Stimulated activated CD4-positive, alpha-beta T cell treated with anti-CD3 and anti-CD28 coated beads, Interleukin-2, amount 100 ng/mL, for 4 hours (primary cell): ENCODE results near the gene SLC37A1.

Source experiments
- DNase-seq: peaks from one replicate; pipeline ENCODE4 v3.0.0-alpha.2; 2020; ENCODE audit warnings: low read depth

Gene SLC37A1

DNA sequence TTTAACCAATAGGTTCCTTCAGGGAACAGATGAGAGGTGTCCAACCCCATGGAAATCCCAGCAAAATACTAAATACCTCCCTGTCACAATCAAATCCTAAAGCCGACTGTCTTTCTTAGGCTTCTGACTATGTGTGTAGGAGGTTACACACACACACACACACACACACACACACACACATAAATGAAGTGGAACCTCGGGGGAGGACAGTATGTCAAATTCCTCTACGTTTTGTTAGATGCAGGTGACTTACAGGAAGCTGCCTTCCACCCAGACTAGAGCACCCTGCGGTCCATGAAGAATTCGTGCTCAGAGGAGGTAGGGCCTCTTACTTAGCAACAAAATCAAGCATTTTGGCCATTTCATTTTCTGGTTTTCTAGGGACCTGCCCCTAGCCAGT is 34.1 kb upstream of the SLC37A1 start:
- DNase-seq, result no peak

DNA sequence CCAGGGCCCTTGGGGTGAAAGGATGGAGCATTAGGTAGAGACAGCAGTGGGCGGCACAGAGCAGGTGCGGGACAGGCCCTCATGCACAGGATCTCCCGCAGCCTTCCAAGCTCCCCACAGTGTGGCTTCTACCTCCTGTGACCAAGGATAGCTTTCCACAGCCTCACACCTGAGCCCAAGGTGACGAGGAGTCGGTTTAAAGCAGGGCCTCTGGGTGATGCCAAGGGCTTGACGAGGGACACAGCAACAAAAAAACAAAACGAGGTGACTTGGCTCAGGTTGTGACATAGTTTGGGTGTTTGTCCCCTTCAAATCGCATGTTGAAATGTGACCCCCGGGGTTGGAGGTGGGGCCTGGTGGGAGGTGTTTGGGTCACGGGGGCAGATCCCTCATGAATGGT is 32.9 kb upstream of the SLC37A1 start:
- no peak for DNase-seq

DNA sequence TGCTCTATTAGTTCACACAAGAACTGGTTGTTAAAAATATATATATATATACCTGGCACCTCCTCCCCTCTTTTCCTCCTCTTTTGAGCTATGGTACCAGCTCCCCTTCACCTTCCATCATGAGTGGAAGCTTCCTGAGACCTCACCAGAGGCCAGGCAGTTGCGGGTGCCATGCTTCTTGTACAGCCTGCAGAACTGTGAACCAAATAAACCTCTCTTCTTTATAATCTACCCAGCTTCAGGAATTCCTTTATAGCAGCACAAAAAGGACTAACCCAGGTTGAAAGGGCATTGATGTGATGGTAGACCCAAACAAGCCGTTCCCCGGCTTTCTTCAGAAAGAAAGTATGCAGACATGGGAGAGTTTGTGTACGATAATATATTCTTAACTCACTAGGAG is 32.5 kb upstream of the SLC37A1 start:
- DNase-seq, result no peak

DNA sequence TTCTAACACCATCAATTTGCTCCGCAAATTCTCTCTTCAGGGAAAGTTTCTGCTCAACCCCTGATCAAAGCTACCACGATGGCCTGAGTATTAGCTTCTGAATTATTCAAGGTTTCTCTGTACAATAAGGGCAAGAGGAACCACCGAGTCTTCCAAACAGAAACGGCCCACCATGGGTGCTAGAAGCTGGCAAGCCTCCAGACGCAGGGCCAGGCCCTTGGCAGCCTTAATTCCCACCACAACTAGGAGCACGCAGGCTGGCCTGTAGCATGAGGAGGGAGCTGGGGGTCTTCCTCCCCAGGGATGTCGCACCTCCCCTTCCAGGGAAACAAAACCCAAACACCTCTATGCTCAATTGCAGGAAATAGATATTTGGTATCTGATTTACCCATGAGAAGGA is 28.7 kb upstream of the SLC37A1 start:
- no peak for DNase-seq

DNA sequence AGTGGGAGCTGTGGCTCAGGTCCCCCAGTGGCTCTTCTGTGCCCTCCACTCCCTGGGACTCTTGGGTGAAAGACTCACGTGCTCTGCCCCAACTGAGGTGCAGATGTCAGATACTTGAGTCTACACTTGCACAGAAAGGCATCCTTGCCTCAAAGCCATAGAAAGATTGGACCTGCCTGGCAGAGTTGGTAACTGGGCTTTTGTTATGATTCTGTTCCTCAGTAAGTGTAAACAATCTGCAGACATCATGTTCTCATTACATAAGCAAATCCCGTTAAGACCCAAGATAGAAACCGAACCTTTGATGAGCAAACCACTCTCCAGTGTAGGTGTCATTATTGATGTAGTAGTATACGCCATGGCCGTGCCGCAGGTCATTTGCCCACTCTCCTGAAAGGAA is 27.6 kb upstream of the SLC37A1 start:
- no peak for DNase-seq

DNA sequence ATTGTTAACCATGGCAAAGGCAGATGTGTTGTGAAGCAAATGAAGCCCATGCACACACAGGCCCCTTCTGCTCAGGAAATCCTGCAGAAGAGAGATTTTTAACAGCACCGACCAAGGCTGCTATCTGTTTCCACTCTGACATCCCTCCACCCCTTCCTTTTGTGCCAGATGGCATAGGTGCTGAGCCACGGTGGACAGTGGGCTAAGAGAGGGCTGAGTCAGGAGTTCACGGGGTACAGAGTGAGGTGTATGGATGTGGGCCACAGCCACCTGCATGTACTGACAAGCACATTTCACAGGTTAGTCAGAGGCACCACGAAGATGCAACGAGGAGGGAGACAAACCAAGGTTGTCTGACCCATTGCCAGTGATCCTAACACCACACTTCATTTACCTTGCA is 27.1 kb upstream of the SLC37A1 start:
- no peak for DNase-seq

DNA sequence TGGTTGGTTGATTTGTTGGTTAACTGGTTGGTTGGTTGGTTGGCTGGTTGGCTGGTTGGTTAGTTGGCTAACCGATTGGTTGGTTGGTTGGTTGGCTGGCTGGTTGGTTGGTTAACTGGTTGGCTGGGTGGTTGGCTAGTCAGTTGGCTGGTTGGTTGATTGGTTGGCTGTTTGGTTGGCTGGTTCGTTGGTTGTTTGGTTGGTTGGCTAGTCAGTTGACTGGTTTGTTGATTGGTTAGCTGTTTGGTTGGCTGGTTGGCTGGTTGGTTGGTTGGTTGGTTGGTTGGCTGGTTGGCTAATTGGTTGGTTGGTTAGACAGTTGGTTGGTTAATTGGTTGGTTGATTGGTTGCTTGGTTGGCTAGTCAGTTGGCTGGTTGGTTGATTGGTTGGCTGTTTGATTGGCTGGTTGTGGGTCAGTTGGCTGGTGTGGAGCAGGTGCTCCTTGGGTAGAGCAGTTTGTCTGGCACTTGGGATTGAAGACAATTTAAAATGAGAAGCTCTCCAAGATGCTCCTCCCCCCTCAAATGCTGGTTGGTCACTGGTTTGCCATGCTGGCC is 24.6 kb upstream of the SLC37A1 start:
- DNase-seq, result no peak

DNA sequence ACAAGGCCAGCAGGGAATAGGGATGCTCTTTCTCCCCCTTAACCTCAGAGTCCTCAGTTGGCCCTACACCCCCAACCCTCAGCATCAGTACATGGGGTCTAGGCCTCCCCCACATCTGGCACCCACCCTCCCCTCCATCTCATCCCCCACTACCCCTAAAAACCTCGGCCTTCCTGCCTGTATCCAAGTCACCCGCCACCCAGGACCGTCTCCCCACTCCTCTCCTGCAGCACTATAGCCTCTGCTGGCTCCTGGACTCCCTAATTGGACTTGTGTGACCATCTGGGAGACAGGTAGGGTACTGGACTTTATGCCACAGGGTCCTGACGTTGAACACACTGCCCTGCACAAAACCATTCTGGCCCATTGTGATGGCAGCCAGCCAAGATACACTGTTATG is 23.7 kb upstream of the SLC37A1 start:
- no peak for DNase-seq

DNA sequence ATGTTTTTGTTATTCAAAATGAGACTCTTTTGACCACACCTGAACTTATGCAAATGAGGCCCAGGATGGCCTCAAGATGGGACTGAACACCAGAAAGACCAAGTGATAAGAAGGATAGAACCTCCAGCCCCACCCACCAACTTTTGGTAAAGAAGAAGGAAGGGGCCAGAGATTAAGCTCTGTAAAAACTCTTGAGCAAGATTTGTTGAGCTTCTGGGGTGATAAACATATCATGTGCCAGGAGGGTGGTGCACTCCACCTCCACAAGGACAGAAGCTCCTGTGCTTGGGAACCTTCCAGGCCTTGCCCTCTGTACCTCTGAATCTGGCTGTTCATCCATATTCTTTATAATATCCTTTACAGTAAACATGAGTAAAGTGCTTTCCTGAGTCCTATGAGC is 22.9 kb upstream of the SLC37A1 start:
- no peak for DNase-seq

DNA sequence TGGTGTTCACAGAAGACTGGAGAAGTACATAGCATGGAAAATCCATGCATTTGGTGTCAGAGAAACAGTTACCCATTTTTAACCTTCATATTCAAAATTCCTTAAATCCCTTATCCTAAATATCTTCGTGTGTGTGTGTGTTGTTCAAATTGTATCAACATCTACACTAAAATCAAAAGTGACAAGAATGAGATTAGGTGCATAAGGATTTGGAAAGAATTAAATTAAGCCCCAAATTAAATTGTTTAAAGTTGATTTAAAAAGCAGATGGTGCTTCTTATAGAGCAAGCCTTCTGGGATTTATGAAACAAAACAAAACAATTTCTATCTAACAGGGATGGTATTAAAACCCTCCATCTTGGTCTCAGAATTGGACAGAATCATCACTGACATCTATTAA is 22.3 kb upstream of the SLC37A1 start:
- DNase-seq, result no peak

DNA sequence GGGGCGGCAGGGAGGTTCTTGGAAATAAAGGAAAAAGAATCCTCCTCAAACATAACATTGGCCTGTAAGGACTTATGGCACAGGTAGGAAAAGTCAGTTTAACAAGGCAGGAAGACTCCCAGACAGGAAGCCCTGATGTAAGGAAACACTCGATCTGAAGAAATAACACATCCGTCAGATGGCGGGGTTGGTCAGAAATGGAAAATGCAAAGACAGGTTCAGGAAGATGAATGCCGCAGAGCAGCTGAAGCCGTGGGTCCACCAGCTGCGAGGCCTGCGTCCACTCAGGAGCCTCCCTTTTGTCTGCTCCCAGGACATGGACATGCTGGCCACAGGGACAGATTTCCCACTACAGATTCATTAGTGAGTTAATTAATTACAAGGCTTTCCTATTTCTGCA is 21.5 kb upstream of the SLC37A1 start:
- DNase-seq, result no peak

DNA sequence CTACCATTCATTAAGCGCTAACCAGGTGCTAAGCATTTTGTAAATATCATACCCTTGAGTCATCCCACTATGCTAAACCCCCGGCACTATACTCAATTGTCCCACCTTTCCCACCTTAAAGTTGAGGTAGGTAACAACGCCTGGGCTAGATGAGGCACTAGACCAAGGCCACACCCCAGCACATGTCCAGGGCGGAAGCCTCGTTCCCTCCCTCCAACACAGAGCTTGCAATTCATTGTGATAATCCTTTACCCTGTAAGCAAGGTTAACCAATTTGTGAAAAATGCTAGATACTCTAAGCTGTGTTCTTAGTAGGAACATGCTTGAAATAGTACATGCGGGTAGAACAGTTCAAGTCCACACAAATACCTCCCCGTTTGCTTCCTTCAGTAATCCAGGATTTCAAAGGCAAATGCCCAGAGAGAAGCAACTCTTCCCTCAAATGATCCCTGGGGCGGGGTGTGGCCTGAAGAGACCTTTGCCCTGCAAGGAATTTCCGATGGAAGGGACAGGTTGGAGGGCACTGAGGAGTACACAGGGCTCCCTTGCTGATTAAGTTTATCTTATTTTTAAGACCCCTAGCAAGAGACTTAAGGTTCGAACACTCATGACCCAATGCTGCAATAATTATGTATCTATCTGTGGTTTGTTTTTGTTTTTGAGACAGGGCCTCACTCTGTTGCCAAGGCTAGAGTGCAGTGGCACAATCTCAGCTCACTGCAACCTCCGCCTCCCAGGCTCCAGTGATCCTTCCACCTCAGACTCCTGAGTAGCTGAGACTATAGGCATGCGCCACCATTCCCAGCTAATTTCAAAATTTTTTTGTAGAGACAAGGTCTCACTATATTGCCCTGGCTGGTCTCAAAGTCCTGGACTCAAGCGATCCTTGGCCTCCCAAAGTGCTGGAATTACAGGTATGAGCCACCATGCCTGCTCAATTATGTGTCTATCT is 20.3 kb upstream of the SLC37A1 start:
- DNase-seq, result no peak

DNA sequence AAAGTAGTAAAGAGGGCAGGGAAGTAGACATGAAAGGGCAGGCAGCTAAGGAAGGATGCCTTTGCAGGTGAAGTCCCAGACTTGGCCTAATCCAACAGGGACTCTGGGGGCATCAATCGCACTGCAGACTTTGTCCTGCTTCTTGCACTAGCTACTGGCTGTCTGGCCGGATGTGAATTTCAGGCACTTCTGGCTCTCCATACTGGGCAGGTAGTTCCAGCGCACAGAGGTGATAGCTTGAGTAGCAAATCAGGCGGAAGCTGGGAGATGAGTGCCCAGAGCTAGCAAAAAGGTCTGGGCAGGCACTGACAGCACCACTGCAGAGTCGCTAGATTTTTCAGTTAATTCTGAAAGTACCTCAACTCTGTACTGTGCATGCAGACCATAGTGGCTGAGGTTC is 18.6 kb upstream of the SLC37A1 start:
- no peak for DNase-seq

DNA sequence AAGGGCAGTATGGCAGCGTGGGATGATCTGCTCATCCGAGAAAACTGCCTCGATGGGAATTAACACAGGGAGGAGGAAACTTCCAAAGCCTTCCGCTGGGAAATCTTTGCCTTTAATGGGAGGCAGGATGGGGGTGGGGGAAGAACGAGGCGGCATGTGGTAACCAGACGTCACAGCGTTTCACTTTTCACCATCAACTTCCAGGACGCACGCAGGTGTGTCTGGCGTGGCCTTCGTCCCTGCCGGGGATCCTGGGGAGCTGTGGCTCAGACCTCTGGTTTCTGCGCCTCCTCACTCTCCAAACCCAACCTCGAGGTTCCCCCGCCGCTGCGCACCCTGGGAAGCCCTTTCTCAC is 17.9 kb upstream of the SLC37A1 start:
- DNase-seq, result no peak

DNA sequence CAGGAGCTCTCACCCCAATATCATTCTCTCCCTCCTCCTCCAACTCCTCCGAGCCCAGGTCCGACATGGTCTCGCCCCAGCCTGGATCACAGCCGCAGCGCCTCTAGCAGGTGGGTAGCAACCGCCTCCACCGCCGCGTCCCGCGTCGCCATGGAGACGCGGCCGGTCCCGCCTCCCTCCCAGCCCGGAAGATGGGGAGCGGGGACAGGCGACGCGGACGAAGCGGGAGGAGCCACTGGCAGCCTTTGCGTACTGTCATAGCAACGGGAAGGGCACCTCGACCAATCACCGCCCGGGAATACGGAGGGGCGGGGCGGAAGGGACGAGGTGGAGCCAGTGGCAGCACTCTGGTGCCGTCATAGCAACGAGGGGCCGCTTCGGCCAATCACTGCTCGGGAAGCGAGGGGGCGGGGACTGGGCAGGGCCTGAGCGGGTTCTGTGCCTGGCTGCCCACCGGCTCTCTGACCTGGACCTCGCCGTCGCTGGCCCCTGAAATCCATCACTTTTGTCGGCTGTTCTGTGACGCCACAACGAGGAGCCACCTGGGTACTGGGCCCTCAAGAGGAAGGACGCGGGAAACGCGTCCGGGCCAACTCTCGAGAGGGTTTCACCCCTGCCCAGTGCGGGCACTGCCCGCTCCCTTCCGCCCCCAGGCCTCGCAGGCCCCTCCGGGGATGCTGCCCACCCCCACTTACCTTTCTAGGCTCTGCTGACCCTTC is 17.4 kb upstream of the SLC37A1 start, which contains the start of gene RSPH1:
TSS of gene RSPH1 (minus strand) at position 105 of the 719 bp plus-strand sequence. CDS start at position 67, 38 bp downstream.
- peak; percentile 99 for DNase-seq

DNA sequence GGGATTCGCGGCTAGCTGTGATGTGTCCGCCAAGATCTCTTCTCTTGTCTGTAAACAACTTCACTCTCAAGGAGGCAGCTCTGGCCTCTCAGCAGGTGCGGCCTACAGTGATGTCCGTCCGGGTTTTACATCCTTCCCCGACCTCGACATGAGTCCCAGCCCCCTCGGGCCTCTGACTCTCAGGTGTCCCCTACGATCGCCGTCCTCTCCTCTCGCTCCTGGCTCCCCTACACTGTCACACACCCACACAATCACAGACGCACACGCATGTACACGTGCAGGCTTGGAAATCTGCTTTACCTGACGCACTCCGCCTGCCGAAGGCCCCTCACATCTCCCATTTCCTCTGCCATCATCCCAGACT is 16.8 kb upstream of the SLC37A1 start:
- DNase-seq, result no peak

DNA sequence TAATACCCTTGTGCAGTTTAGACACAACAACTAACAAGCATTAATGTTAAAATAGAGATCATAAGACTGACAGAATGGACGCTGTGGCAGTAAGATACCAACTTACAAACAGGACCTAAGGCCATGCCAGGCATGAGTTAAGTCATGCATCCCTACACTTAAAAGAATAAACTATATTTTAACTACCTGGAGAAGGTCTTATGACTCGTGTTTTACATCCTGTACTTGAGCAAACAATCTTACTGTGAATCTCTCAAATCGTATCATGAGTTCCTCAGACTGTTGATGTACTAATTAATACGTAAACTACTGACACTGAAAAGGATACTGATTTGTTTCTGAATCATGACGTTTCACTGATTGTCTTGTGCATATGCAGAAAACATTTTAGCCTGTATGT is 15.6 kb upstream of the SLC37A1 start:
- DNase-seq, result no peak

DNA sequence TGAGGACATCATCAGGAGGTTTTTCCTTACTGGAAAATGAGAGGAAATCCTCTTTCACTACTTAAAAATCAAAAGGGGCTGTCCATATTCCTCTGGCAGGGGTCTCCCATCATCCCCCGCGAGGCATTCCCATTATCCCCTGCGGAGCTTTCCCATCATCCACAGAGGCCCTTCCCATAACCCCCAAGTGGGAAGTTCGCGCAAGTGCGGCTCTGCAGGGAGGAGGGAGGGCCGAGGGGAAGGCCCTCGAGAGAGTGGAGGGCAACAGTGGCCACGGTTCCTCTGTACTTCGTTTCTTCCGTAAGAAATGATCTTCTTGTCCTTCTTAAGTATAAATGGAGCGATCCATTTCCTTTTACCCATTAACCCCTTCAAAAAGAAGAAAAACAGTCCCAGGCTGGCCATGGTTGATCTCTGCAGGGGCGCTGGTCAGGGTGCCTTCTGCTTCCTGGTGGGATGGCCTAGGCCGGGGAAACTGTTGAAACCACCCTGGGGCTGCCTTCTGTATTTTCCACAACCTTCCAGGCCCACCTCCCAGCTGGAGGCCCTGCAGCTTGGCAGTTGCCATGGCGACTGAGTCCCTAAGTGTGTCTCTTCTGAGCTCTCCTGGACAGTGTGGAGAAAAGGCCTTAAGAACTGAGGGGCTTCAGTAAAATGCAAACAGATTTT is 14.1 kb upstream of the SLC37A1 start:
- no peak for DNase-seq

DNA sequence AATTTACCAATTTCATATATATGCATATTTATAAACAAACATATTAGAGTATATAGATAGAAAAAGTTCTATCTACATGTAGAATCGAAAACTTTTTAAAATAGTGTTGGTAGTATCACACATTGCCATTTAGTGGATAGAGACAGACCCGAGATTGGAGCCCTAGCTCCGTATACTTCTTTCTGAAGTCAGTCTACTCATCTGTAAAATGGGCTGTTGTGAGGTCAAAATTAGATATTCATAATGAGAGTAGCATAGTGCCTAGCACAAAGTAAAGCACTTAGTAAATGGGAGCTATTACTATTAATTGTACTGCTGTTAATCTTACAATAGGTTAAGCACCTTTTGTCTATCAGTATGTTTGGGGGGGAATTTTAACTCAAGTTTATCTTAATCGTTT is 13.4 kb upstream of the SLC37A1 start:
- no peak for DNase-seq

DNA sequence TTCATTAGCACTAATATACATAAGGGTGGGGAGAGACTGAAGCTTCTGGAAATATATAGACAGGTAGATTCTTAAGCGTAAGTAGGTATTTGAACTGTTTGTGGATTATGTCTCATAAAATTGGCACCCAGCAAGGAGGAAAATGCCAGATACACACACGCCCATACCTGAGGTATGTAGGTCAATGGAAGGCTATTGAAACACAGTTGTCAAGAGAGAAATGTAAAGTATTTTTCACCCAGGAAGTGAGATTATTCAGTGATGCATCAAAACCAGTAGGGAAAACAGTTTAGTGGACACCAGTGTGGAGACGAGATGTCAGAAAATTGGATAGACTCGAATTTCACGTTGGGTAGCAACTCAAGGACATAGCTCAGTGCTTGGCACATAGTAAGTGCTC is 12.9 kb upstream of the SLC37A1 start:
- DNase-seq, result no peak

DNA sequence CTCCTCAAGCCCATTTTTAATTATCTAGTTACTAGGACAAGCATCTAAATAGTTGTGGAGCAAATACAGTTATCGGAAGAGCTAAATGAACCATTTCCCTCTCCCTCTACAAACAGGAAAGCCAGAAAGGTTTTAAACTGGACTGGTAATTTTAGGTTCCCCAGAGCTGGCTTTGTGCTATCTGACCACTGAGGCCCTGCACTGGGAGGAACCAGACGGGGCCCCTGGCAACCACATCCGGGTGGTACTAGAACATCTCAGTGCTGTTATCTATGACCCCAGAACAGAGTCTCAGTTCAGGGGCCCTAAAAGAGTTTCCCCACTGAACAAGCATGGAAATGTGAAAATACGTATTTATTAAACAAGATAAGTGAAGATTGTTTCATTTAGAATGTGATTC is 9.9 kb upstream of the SLC37A1 start:
- DNase-seq, result no peak

DNA sequence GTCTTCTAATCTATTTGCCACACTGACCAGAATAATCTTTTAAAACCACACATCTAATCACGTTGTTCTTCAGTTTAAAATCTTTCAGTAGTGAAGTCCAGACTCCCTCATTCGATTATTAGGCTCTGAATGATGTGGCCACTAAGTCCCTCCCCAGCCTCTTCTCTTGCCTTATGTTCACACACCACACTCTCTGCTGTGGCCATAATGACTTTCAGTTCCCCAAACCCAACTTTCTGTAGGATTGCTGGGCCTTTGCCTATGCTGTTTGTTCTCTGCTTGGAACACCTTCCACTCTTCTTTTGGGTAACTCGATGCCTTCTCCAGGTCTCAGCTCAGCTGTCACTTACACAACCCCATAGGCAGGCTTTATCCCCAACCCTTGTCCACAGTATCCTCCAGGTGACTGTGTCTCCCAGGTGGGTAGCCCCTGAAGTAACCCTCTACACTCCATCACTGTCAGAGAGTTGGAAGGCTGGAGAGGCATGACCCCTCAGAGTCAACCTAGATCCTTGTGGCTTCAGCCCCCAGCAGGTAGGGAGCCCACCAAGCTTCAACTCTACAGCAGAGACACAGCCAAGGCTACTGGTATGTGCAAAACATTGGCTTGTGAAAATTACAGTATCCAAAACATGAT is 8.4 kb upstream of the SLC37A1 start:
- no peak for DNase-seq
